ENCODE results near the gene BICC1. TPM values are rescaled to one million over a fixed set of nuclear protein-coding genes. Genes with fewer than 3 reads are reported as not detected.

BICC1 gene
- total and polyA plus RNA-seq, 2 donors, result 5.7 to 45.3 TPM

GRCh38 chr10:58810751-58811150 is 298.1 kb downstream of the BICC1 start:
- Histone ChIP-seq H3K4me1 (ENCODE audit: insufficient read depth) (no peaks in the 10 kb centered on the region), H3K27ac (ENCODE audit: low read depth) (no peak overlapping the region), H3K4me3 (ENCODE audit: low read depth, low read length) (no peak overlapping the region), H3K36me3 (ENCODE audit: insufficient read depth) (no peaks in the 10 kb centered on the region)
- DNase-seq (ENCODE audit: extremely low spot score), result no peak
- WGBS, result 80% methylated on average over 2 of the region's 2 CpGs

- DNase-seq (ENCODE audit: extremely low spot score), result no peak
- WGBS, result 78% methylated on average over 8 of the region's 8 CpGs
These were observed 300.9 kb downstream of the BICC1 start for GRCh38 chr10:58813573-58813972.

DNA sequence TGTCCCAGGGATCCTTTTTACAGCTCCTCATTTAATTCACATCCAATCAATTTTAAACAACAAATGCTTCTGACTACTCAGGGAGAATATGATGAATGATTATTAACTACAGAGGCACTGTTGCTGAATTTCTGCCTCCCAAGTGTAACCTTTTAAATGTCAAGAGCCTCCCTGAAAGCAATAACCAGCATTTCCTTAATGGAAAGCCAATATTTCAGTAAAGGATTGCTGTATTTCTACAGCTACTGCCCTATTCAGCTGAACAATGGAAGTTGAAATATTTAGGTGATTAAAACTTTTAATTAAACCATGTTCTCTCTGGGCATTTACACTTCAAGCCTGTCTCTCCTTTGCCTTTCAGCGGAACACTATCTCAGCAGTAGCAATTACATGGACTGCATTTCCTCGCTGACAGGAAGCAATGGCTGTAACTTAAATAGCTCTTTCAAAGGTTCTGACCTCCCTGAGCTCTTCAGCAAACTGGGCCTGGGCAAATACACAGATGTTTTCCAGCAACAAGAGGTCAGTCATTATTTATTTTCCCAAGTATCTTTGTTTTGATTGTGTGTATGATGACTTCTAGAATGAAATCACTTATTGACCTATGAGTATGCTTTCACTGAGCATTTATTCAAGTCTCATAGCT is 304.7 kb downstream of the BICC1 start:
- H3K4me3 ChIP-seq (ENCODE audit: low read depth, low read length), result no peak overlapping the region
- no peaks in the 10 kb centered on the region for H3K36me3 ChIP-seq (ENCODE audit: insufficient read depth)
- 48% methylated on average over 2 of the region's 2 CpGs for WGBS
- DNase-seq (ENCODE audit: extremely low spot score), result no peak
- H3K27ac ChIP-seq (ENCODE audit: low read depth), result no peak overlapping the region
- no peaks in the 10 kb centered on the region for H3K4me1 ChIP-seq (ENCODE audit: insufficient read depth)

More at GRCh38 chr10:58813573-58813972, 300.9 kb downstream of the BICC1 start:
- Histone ChIP-seq H3K4me3 (ENCODE audit: low read depth, low read length) (no peak overlapping the region), H3K27ac (ENCODE audit: low read depth) (no peak overlapping the region), H3K36me3 (ENCODE audit: insufficient read depth) (no peaks in the 10 kb centered on the region), H3K4me1 (ENCODE audit: insufficient read depth) (no peaks in the 10 kb centered on the region)

DNA sequence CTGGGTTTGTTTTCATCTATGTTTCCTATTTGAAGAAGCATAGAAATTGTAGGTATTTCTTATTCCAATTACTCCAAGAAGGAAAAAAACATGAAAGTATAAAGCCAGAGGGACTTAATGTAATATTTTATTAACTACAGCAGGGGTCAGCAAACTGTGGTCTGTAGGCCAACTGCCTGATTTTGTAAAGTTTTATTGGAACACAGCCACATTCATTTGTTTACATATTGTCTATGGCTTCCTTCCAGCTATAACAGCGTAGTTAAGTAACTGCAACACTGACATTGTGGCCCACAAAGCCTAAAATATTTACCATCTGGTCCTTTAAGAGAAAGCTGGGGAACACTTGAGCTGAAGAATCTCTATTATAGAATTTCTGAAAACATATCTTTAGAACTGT is 306.2 kb downstream of the BICC1 start:
- no peak for DNase-seq (ENCODE audit: extremely low spot score)
- Histone ChIP-seq H3K36me3 (ENCODE audit: insufficient read depth) (no peaks in the 10 kb centered on the region), H3K4me1 (ENCODE audit: insufficient read depth) (no peaks in the 10 kb centered on the region), H3K27ac (ENCODE audit: low read depth) (no peak overlapping the region), H3K4me3 (ENCODE audit: low read depth, low read length) (no peak overlapping the region)
- 15% methylated on average over 1 of the region's 1 CpG for WGBS

GRCh38 chr10:58820386-58820785 is 307.7 kb downstream of the BICC1 start:
- no peak for DNase-seq (ENCODE audit: extremely low spot score)
- Histone ChIP-seq H3K27ac (ENCODE audit: low read depth) (no peak overlapping the region), H3K4me1 (ENCODE audit: insufficient read depth) (no peaks in the 10 kb centered on the region), H3K36me3 (ENCODE audit: insufficient read depth) (no peaks in the 10 kb centered on the region), H3K4me3 (ENCODE audit: low read depth, low read length) (no peak overlapping the region)
- 97% methylated on average over 1 of the region's 1 CpG for WGBS

GRCh38 chr10:58820861-58821751 is 308.4 kb downstream of the BICC1 start:
- WGBS, result 64% methylated on average over 7 of the region's 7 CpGs
- Histone ChIP-seq H3K4me1 (ENCODE audit: insufficient read depth) (no peaks in the 10 kb centered on the region), H3K27ac (ENCODE audit: low read depth) (no peak overlapping the region), H3K36me3 (ENCODE audit: insufficient read depth) (no peaks in the 10 kb centered on the region), H3K4me3 (ENCODE audit: low read depth, low read length) (no peak overlapping the region)
- no peak for DNase-seq (ENCODE audit: extremely low spot score)

GRCh38 chr10:58821752-58822056 is 309.0 kb downstream of the BICC1 start:
- DNase-seq (ENCODE audit: extremely low spot score), result no peak
- Histone ChIP-seq H3K4me1 (ENCODE audit: insufficient read depth) (no peaks in the 10 kb centered on the region), H3K27ac (ENCODE audit: low read depth) (no peak overlapping the region), H3K4me3 (ENCODE audit: low read depth, low read length) (no peak overlapping the region), H3K36me3 (ENCODE audit: insufficient read depth) (no peaks in the 10 kb centered on the region)
- WGBS, result 62% methylated on average over 1 of the region's 1 CpG

- Histone ChIP-seq H3K4me3 (ENCODE audit: low read depth, low read length) (no peak overlapping the region), H3K27ac (ENCODE audit: low read depth) (no peak overlapping the region), H3K36me3 (ENCODE audit: insufficient read depth) (no peaks in the 10 kb centered on the region), H3K4me1 (ENCODE audit: insufficient read depth) (no peaks in the 10 kb centered on the region)
- no peak for DNase-seq (ENCODE audit: extremely low spot score)
- 85% methylated on average over 1 of the region's 1 CpG for WGBS
These were observed 311.3 kb downstream of the BICC1 start for GRCh38 chr10:58823983-58824382.

DNA sequence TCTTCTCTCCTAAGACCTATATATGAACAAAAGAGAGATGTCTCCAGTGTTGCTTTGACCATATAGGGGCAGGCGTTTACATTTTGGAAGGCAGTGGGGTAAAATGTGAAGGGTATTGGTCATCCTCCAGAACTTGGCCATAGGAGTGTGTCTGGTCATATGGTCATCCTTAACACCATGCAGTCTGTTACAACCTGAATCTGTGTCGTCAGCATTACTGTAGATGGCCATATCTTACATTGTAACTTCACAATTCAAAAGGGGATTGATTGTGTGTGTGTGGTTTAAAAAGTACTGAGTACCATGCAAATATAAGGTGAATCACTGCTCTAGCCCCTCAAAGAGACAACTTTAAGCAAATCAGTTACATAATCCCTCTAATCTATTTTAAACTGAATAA is 311.7 kb downstream of the BICC1 start:
- no peak overlapping the region for H3K27ac ChIP-seq (ENCODE audit: low read depth)
- no peaks in the 10 kb centered on the region for H3K36me3 ChIP-seq (ENCODE audit: insufficient read depth)
- H3K4me1 ChIP-seq (ENCODE audit: insufficient read depth), result no peaks in the 10 kb centered on the region
- WGBS, result 94% methylated on average over 2 of the region's 2 CpGs
- no peak for DNase-seq (ENCODE audit: extremely low spot score)
- H3K4me3 ChIP-seq (ENCODE audit: low read depth, low read length), result no peak overlapping the region

- no peaks in the 10 kb centered on the region for H3K4me1 ChIP-seq (ENCODE audit: insufficient read depth)
- no peak overlapping the region for H3K27ac ChIP-seq (ENCODE audit: low read depth)
- no peaks in the 10 kb centered on the region for H3K36me3 ChIP-seq (ENCODE audit: insufficient read depth)
- H3K4me3 ChIP-seq (ENCODE audit: low read depth, low read length), result no peak overlapping the region
- DNase-seq (ENCODE audit: extremely low spot score), result no peak
- WGBS, result 37% methylated on average over 6 of the region's 6 CpGs
These were observed 314.0 kb downstream of the BICC1 start for GRCh38 chr10:58826694-58827093.

DNA sequence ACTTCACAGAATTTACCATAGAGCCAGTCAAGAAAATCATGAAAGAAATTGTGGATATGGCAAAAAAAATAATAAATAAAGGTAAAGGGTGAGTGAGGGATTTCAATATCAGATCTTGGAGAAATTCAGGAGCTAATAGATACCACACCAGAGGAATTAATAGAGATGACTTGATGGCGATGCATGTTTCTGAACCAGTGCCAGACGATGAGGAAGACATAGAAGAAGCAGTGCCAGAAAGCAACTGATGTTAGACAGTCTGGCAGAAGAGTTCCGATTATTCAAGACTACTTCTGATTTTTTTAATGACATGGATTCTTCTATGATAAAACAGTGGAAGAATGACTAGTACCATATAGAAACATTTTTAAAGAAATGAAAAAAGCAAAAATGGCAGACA is 314.7 kb downstream of the BICC1 start:
- Histone ChIP-seq H3K27ac (ENCODE audit: low read depth) (no peak overlapping the region), H3K4me1 (ENCODE audit: insufficient read depth) (no peaks in the 10 kb centered on the region), H3K36me3 (ENCODE audit: insufficient read depth) (no peaks in the 10 kb centered on the region), H3K4me3 (ENCODE audit: low read depth, low read length) (no peak overlapping the region)
- WGBS, result 81% methylated on average over 3 of the region's 3 CpGs
- DNase-seq (ENCODE audit: extremely low spot score), result no peak

DNA sequence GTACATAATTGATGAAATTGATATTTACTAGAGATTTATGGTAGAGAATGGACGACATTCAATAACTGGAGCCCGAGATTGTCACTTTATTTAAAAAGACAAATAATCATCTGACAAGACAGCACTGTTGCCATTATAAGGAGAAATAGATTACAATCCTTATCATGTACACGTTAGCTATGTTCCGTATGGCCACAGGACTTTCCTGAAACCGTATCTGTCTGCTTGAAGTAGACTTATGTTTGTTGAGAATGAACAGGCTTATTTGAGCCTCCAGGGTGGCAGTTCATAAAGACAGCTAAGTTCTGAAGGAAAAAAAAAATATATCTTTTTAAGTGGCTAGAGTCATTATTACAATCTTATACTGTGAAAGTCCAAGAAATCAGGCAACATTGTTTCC is 317.2 kb downstream of the BICC1 start:
- 83% methylated on average over 5 of the region's 5 CpGs for WGBS
- Histone ChIP-seq H3K4me1 (ENCODE audit: insufficient read depth) (no peaks in the 10 kb centered on the region), H3K36me3 (ENCODE audit: insufficient read depth) (no peaks in the 10 kb centered on the region), H3K27ac (ENCODE audit: low read depth) (no peak overlapping the region), H3K4me3 (ENCODE audit: low read depth, low read length) (no peak overlapping the region)
- DNase-seq (ENCODE audit: extremely low spot score), result no peak

DNA sequence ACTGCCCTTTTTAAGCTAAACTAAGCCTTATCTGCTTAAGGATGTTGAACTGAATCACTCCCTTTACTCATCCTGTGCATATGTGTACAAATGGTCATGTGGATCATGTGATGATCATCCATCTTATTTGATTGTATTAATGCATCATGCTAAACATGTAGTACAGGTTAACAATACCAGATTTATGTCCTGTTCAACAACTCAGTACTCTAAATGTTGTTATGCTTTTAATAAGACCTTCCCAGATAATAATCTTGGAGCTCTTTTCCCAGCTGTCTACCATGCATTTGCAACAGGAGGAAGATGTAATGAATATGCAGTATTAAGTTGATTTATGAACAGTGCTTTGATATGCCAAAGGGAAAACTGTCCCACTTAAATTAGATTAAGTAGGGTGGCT is 318.0 kb downstream of the BICC1 start:
- Histone ChIP-seq H3K4me1 (ENCODE audit: insufficient read depth) (no peaks in the 10 kb centered on the region), H3K4me3 (ENCODE audit: low read depth, low read length) (no peak overlapping the region), H3K27ac (ENCODE audit: low read depth) (no peak overlapping the region), H3K36me3 (ENCODE audit: insufficient read depth) (no peaks in the 10 kb centered on the region)
- no peak for DNase-seq (ENCODE audit: extremely low spot score)

DNA sequence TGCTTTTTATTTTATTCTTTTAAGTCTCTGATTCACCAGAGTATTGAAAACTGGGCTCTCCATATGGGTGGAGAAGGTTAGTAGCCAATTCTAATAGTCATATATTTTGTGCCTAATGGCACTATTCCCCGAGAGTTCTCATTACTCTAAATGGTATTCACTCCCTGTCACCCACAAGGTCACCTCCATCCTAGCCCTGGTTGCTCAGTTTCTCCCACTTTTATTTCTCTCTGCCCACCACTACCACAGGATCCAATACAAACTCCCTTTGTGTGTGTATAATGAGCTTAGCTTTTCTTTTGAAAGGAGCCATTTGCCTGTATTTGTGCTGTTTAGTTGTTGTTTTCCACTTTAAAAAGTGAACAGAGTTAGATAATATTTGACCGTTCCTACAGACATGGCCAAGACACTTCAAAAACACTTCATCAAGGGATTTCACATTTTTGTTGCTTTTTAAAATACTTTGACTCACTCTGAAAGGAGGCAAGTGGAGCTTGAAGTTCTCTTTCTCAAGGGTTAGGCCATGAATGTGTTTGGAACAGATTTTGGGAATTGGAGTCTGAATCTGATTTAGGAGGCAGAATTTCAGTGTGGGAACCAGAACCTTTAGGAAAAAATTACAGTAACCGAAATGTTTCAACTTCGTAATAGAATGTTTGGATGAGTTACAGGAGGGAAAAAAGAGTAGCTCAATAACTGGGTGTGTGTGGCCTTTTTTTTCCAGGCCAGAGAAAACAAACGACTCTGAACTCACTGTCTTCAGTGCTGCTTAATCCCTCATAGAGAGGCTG is 321.3 kb downstream of the BICC1 start:
- WGBS, result 58% methylated on average over 5 of the region's 5 CpGs
- DNase-seq (ENCODE audit: extremely low spot score), result no peak
- H3K4me3 ChIP-seq (ENCODE audit: low read depth, low read length), result no peak overlapping the region

More for the DNA sequence above, 321.3 kb downstream of the BICC1 start:
- H3K4me1 ChIP-seq (ENCODE audit: insufficient read depth), result no peaks in the 10 kb centered on the region
- no peaks in the 10 kb centered on the region for H3K36me3 ChIP-seq (ENCODE audit: insufficient read depth)
- no peak overlapping the region for H3K27ac ChIP-seq (ENCODE audit: low read depth)

All from urinary bladder (tissue), 4 donors.